HepG2 (cell line): ENCODE data around the gene PAPOLA. TPM values are rescaled to one million over a fixed set of nuclear protein-coding genes. Genes with fewer than 3 reads are reported as not detected.

Experiments used
- ATAC-seq: fragments of 200-7000 bp; cut with Tn5 transposase; 3 replicates; pipeline ENCODE4 v1.9.1; 2020; ENCODE audit warnings: mild to moderate bottlenecking, moderate library complexity
- BruUV-seq: library from RNA; stranded (reverse); fragments of 400-500 nt; replicated peaks from 2 replicates; lab custom pipeline; 2021; lab: Mats Ljungman, UMichigan
- CTCF ChIA-PET: fragments of 300-600 bp; formaldehyde crosslinking; extraction: SDS; loops from one replicate; lab custom pipeline; 2021; ENCODE audit warnings: low total read pairs, inconsistent platforms, low intra/inter-chr PET ratio; lab: Yijun Ruan, JAX
- POLR2A ChIA-PET: fragments of 350-600 bp; sonication (Branson Sonifier 250); formaldehyde crosslinking; loops from one replicate; lab custom pipeline; 2020; ENCODE audit warnings: antibody characterized with exemption, inconsistent platforms; lab: Yijun Ruan, JAX
- DNase-seq: peaks from one replicate; pipeline ENCODE4 v3.0.0-alpha.2; 2015; ENCODE audit warnings: low spot score
- FAIRE-seq: peaks from 3 replicates; lab custom pipeline; 2011; peaks lifted over from hg19 to GRCh38; lab: Jason Lieb, UNC
- H2AFZ ChIP-seq: one replicate; pipeline ENCODE4 v1.6.1; 2011; ENCODE audit warnings: low read length, inconsistent platforms
- H3K27ac ChIP-seq: fragments of 300-600 bp; 3 replicates; pipeline ENCODE4 v1.8.0; 2011; ENCODE audit warnings: mixed run types, mild to moderate bottlenecking, mixed read lengths, low read length, inconsistent platforms; ENCODE audit not compliant: insufficient read depth; ENCODE audit errors: extremely low read length
- H3K27me3 ChIP-seq, 2 experiments: fragments of 200-600 bp in 1 of 2; 2 replicates in 1 of 2; 3 replicates in 1 of 2; pipeline versions ENCODE4 v1.6.0 to v1.8.0; 2011; ENCODE audit warnings: low read length in 2 of 2, mild to moderate bottlenecking in 2 of 2, moderate library complexity in 2 of 2, inconsistent platforms in 1 of 2; ENCODE audit not compliant: insufficient read depth in 2 of 2, control insufficient read depth in 1 of 2
- H3K36me3 ChIP-seq, 2 experiments: fragments of 200-600 bp in 1 of 2; replicated peaks in 1 of 2; 2 replicates in 1 of 2; 3 replicates in 1 of 2; pipeline versions ENCODE4 v1.5.1 to v1.8.0; 2011; ENCODE audit warnings: low read length in 2 of 2, inconsistent platforms in 1 of 2; ENCODE audit not compliant: insufficient read depth in 2 of 2, control insufficient read depth in 1 of 2
- H3K4me1 ChIP-seq: 2 replicates; pipeline ENCODE4 v1.5.1; 2012; ENCODE audit warnings: low read length, inconsistent platforms; ENCODE audit not compliant: insufficient read depth
- H3K4me2 ChIP-seq: 2 replicates; pipeline ENCODE4 v1.6.0; 2011; ENCODE audit warnings: low read depth, low read length, inconsistent platforms
- H3K4me3 ChIP-seq, 3 experiments: fragments of 200-600 bp in 1 of 3; sonication (generic), shearing (Covaris generic) in 1 of 3; replicated peaks in 1 of 3; 2 replicates each; pipeline ENCODE4 v1.5.1; 2011 to 2016; ENCODE audit warnings: low read length in 3 of 3, inconsistent platforms in 2 of 3, low read depth in 2 of 3, mild to moderate bottlenecking in 2 of 3, control low read depth in 1 of 3, mixed read lengths in 1 of 3; ENCODE audit not compliant: insufficient read depth in 1 of 3
- H3K79me2 ChIP-seq: one replicate; pipeline ENCODE4 v1.6.1; 2011; ENCODE audit warnings: low read length, inconsistent platforms; ENCODE audit not compliant: insufficient read depth
- H3K9ac ChIP-seq: 2 replicates; pipeline ENCODE4 v1.6.0; 2011; ENCODE audit warnings: mild to moderate bottlenecking, low read depth, low read length, inconsistent platforms; ENCODE audit not compliant: insufficient read depth
- H3K9me3 ChIP-seq: 2 replicates; pipeline ENCODE4 v1.5.1; 2012; ENCODE audit warnings: mild to moderate bottlenecking, low read length
- H4K20me1 ChIP-seq: 2 replicates; pipeline ENCODE4 v1.6.0; 2011; ENCODE audit warnings: inconsistent platforms, mild to moderate bottlenecking, low read length, moderate library complexity; ENCODE audit not compliant: insufficient read depth
- AKNA ChIP-seq: sonication (generic); formaldehyde crosslinking; IDR thresholded peaks from 2 replicates; pipeline ENCODE4 v1.4.0; 2020; ENCODE audit warnings: missing genetic modification reagents, borderline replicate concordance
- ESRRA ChIP-seq: sonication (generic); formaldehyde crosslinking; IDR thresholded peaks from 2 replicates; pipeline ENCODE4 v1.5.1; 2020; ENCODE audit warnings: mild to moderate bottlenecking, low read depth, missing genetic modification reagents
- HOXA5 ChIP-seq: sonication (generic); formaldehyde crosslinking; IDR thresholded peaks from 2 replicates; pipeline ENCODE4 v1.4.0; 2020; ENCODE audit warnings: missing genetic modification reagents
- NR2F2 ChIP-seq: IDR thresholded peaks from 2 replicates; pipeline ENCODE4 v1.6.1; 2012; ENCODE audit warnings: low read depth, inconsistent platforms, borderline replicate concordance
- PHF5A ChIP-seq: IDR thresholded peaks from one replicate; pipeline ENCODE4 v1.6.1; 2018; ENCODE audit warnings: low read depth, missing genetic modification reagents; ENCODE audit not compliant: unreplicated experiment
- RBAK ChIP-seq: sonication (generic); formaldehyde crosslinking; IDR thresholded peaks from 2 replicates; pipeline ENCODE4 v1.5.1; 2020; ENCODE audit warnings: mild to moderate bottlenecking, missing genetic modification reagents
- TBX3 ChIP-seq: fragments of 450-650 bp; IDR thresholded peaks from 2 replicates; pipeline ENCODE4 v1.6.1; 2017; ENCODE audit warnings: antibody characterized with exemption, mild to moderate bottlenecking, inconsistent platforms, borderline replicate concordance
- THRA ChIP-seq: sonication (generic); formaldehyde crosslinking; IDR thresholded peaks from 2 replicates; pipeline ENCODE4 v1.4.0; 2020; ENCODE audit warnings: missing genetic modification reagents, borderline replicate concordance
- ZFP36L1 ChIP-seq: sonication (generic); formaldehyde crosslinking; IDR thresholded peaks from 2 replicates; pipeline ENCODE4 v1.8.0; 2022; ENCODE audit warnings: mild to moderate bottlenecking, missing genetic modification reagents, moderate library complexity
- ZFY ChIP-seq: sonication (generic); formaldehyde crosslinking; IDR thresholded peaks from 2 replicates; pipeline ENCODE4 v1.4.0; 2020; ENCODE audit warnings: missing genetic modification reagents
- ZNF503 ChIP-seq: sonication (generic); formaldehyde crosslinking; IDR thresholded peaks from 2 replicates; pipeline ENCODE4 v1.4.0; 2020; ENCODE audit warnings: missing genetic modification reagents
- ZNF562 ChIP-seq: sonication (generic); formaldehyde crosslinking; IDR thresholded peaks from 2 replicates; pipeline ENCODE4 v1.8.0; 2022; ENCODE audit warnings: missing genetic modification reagents, borderline replicate concordance
- ZNF7 ChIP-seq: IDR thresholded peaks from 2 replicates; pipeline ENCODE4 v1.6.1; 2016; ENCODE audit warnings: missing biosample characterization, missing genetic modification reagents
- ZNF740 ChIP-seq: sonication (generic); formaldehyde crosslinking; IDR thresholded peaks from 2 replicates; pipeline ENCODE4 v1.4.0; 2020; ENCODE audit warnings: missing genetic modification reagents
- ZNF816 ChIP-seq: sonication (generic); formaldehyde crosslinking; IDR thresholded peaks from 2 replicates; pipeline ENCODE4 v1.8.0; 2022; ENCODE audit warnings: missing genetic modification reagents, mild to moderate bottlenecking, borderline replicate concordance
- WGBS: methylation state at CpG from one replicate; pipeline ENCODE4 v1.1.6; 2017; ENCODE audit warnings: low lambda C conversion rate; 5-methylcytosine and 5-hydroxymethylcytosine counted together
- in situ Hi-C: cut with HindIII; loops from 2 replicates; pipeline ENCODE4 v1.10.0; 2017; ENCODE audit warnings: low pct_unique_long_range_greater_than_20kb; ENCODE audit not compliant: extremely low pct_ligation_motif_present
- intact Hi-C: fragments of 100-400 bp; cut with micrococcal nuclease; formaldehyde crosslinking; loops from one replicate; pipeline ENCODE4 v1.10.0; 2022; ENCODE audit not compliant: unreplicated experiment
- polyA plus RNA-seq, 8 experiments: library from polyadenylated mRNA; depleted of rRNA in 3 of 8; stranded (reverse) in 7 of 8; unstranded in 1 of 8; fragments of >200 nt; fragmentation: Illumina TruSeq in 4 of 8; extraction: Trizol in 4 of 8; gene quantifications; 2 replicates each; pipeline versions ENCODE4 v1.2.1 to v1.2.3, GENCODE V29; 2011 to 2016; ENCODE audit warnings: low read depth in 4 of 8, missing spikeins in 1 of 8, mixed read lengths in 1 of 8; ENCODE audit not compliant: insufficient read depth in 1 of 8
- total RNA-seq, 5 experiments: library from RNA; depleted of rRNA; stranded (reverse); fragments of >200 nt; fragmentation: Illumina TruSeq; extraction: Trizol; gene quantifications; 2 replicates each; pipeline ENCODE4 v1.2.3, GENCODE V29; 2016; ENCODE audit warnings: low read depth in 1 of 5

Gene PAPOLA
- total and polyA plus RNA-seq, 2 of the 13 experiments (the other 11 are each of a cell fraction or from before 2014, with no cell fraction given), result 103 to 151 TPM

GRCh38 chr14:96578619-96579018 is 76.4 kb downstream of the PAPOLA start:
- no peak overlapping the region for H3K4me3 ChIP-seq
- TF ChIP-seq ZNF816, result no peak
- no peak for TF ChIP-seq ZFY (CRISPR knock-in tag)
- TF ChIP-seq THRA, result no peak
- no peak for TF ChIP-seq HOXA5 (CRISPR knock-in tag)
- no peak for TF ChIP-seq TBX3
- TF ChIP-seq ZNF7 (CRISPR knock-in tag), result no peak
- TF ChIP-seq ZNF503 (CRISPR knock-in tag), result no peak
- TF ChIP-seq RBAK (CRISPR knock-in tag), result no peak
- no peak for TF ChIP-seq AKNA (CRISPR knock-in tag)
- TF ChIP-seq PHF5A, result no peak
- TF ChIP-seq ZFP36L1, result no peak
- TF ChIP-seq ZNF740 (CRISPR knock-in tag), result no peak
- no peak for TF ChIP-seq ZNF562 (CRISPR knock-in tag)
- TF ChIP-seq ESRRA (CRISPR knock-in tag), result no peak
- no peak for TF ChIP-seq NR2F2
- H2AFZ ChIP-seq, result no peak overlapping the region
- no peak overlapping the region for H3K27ac ChIP-seq
- H3K4me2 ChIP-seq, result no peak overlapping the region
- no peaks in the 10 kb centered on the region for H3K9me3 ChIP-seq
- H3K79me2 ChIP-seq, result no peaks in the 10 kb centered on the region
- no peak overlapping the region for H3K9ac ChIP-seq
- WGBS, result 96% methylated on average over 3 of the region's 6 CpGs
- POLR2A ChIA-PET, result no interaction called here
- ATAC-seq (no peak; the same call in 2 of the 3 replicates), FAIRE-seq (no peak), DNase-seq (no peak)
- H3K4me1 ChIP-seq, result peaks cover 6% of the 10 kb centered on the region; the same call in 1 of the 2 replicates
- BruUV-seq, result no TSS peak
- no peaks in the 10 kb centered on the region for H3K27me3 ChIP-seq
- in situ Hi-C loops, result no loop called here
- 0 out of 2 replicates have a peak, but pooled peaks cover 3% of the 10 kb centered on the region for H4K20me1 ChIP-seq
- intact Hi-C loops, result no loop called here
- no peaks in the 10 kb centered on the region for H3K36me3 ChIP-seq
- CTCF ChIA-PET, result no interaction called here
